Progenitor cell of endocrine pancreas (in vitro differentiated cells): ENCODE measurements around the gene INS. TPM values are rescaled to one million over a fixed set of nuclear protein-coding genes. Genes with fewer than 3 reads are reported as not detected.

ENCODE experiments used
- DNase-seq: peaks from one replicate; pipeline ENCODE4 v3.0.0; 2021; ENCODE audit warnings: low spot score; ENCODE audit not compliant: unreplicated experiment
- H3K27ac Mint-ChIP-seq: 2 replicates; pipeline ENCODE4 v1.8.0; 2021; ENCODE audit warnings: mild to moderate bottlenecking, moderate library complexity, mixed read lengths
- H3K27me3 Mint-ChIP-seq: 2 replicates; pipeline ENCODE4 v1.8.0; 2021; ENCODE audit warnings: mixed read lengths
- H3K36me3 Mint-ChIP-seq: 2 replicates; pipeline ENCODE4 v1.8.0; 2022; ENCODE audit warnings: mixed read lengths; ENCODE audit not compliant: insufficient read depth
- H3K4me1 Mint-ChIP-seq: 2 replicates; pipeline ENCODE4 v1.8.0; 2021; ENCODE audit warnings: low read depth, mixed read lengths
- H3K4me3 Mint-ChIP-seq: 2 replicates; pipeline ENCODE4 v1.8.0; 2021; ENCODE audit warnings: low read depth, mild to moderate bottlenecking, moderate library complexity, mixed read lengths
- H3K9me3 Mint-ChIP-seq: 2 replicates; pipeline ENCODE4 v1.8.0; 2021; ENCODE audit warnings: low read depth, mixed read lengths
- total RNA-seq: library from RNA; stranded (reverse); gene quantifications from 2 replicates; pipeline ENCODE4 v1.2.1, GENCODE V29; 2021
- TF ChIP-seq, protein P1 (sequence below): fragments of 200-600 bp; sonication (generic); IDR thresholded peaks from one replicate; pipeline ENCODE4 v1.5.0; 2021; ENCODE audit warnings: antibody characterized with exemption, mild to moderate bottlenecking; ENCODE audit not compliant: unreplicated experiment

The INS gene
- total RNA-seq, 1 donor from 2014 or later, result 75.2 TPM

DNA sequence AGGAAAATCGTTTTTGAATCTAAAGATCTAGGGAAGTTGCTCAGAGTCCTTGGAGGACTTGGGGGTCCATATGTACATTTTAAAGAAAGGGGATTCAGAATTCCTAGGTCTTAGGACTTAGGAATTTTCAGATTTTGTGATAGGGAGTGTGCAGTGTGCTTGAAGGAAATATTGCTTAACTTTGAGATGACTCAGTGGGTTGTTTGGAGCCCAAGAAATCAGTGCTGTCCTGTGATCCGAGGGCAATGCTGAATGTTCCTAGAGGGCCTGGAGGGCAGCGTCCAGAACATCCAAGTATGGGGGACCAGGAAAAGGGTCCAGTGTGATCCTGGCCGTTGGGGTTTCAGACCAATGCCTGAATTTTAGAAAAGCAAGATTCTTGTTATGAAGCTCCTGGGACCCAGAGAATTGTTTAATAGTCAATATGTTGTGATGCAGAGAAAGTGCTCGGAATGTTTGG is 18.7 kb downstream of the INS start:
- TF ChIP-seq, protein P1, sequence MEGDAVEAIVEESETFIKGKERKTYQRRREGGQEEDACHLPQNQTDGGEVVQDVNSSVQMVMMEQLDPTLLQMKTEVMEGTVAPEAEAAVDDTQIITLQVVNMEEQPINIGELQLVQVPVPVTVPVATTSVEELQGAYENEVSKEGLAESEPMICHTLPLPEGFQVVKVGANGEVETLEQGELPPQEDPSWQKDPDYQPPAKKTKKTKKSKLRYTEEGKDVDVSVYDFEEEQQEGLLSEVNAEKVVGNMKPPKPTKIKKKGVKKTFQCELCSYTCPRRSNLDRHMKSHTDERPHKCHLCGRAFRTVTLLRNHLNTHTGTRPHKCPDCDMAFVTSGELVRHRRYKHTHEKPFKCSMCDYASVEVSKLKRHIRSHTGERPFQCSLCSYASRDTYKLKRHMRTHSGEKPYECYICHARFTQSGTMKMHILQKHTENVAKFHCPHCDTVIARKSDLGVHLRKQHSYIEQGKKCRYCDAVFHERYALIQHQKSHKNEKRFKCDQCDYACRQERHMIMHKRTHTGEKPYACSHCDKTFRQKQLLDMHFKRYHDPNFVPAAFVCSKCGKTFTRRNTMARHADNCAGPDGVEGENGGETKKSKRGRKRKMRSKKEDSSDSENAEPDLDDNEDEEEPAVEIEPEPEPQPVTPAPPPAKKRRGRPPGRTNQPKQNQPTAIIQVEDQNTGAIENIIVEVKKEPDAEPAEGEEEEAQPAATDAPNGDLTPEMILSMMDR, result no peak
- Mint-ChIP-seq H3K27me3 (peaks cover 59% of the 10 kb centered on the region), H3K27ac (peak overlapping the region; percentile 87), H3K4me3 (peak overlapping the region; percentile 91), H3K9me3 (no peaks in the 10 kb centered on the region), H3K36me3 (peaks cover 3% of the 10 kb centered on the region), H3K4me1 (peaks cover 10% of the 10 kb centered on the region)
- DNase-seq, result no peak

DNA sequence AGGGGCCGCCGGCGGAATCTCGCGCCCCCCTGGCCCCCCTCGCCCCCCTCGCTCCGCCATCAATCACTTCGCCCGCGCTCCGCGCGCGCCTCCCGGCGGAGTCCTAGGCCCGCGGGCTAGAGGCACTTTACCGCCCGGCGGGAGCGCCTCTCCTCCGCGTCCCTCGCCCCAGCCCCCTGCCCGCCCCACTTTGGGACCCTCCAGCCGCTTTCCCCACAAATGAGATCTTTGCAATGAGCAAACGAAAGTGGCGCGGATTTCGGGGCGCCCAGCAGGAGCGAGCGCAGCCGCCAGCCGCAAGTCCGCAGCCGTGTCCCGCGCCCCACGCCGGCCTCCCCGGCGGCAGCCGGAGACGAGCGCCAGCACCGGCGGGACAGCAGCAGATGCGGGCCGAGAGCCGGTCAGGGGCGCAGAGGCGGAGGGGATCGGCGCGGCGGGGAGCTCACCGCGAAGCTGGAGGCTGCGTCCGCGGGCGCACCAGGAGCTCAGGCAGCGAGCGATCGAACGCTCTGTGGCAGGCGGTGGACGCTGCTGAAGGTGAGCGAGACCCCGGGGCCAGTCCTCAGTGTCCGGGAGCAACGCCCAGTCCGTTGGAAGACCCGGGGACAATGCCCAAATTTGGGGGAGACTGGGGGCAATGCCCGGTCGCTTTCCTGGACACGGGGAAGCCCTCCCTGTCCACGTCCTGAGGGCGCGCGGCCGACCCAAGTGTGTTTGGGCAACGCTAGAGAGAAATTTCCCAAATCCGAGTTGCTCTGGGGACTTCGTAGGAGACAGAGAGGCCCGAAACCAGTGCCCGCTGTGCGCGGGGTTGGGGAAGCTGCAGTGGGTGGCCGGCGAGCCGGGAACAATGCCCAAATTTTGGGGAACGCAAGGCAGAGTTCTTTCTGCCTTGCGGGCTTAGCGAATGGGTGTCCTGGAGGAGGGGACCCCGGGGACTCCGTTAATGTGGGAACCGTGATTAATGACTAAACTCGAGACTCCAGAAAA is 20.3 kb downstream of the INS start:
- no peak for DNase-seq
- TF ChIP-seq, protein P1, result no peak
- H3K27ac Mint-ChIP-seq, result peak overlapping the region; percentile 90

DNA sequence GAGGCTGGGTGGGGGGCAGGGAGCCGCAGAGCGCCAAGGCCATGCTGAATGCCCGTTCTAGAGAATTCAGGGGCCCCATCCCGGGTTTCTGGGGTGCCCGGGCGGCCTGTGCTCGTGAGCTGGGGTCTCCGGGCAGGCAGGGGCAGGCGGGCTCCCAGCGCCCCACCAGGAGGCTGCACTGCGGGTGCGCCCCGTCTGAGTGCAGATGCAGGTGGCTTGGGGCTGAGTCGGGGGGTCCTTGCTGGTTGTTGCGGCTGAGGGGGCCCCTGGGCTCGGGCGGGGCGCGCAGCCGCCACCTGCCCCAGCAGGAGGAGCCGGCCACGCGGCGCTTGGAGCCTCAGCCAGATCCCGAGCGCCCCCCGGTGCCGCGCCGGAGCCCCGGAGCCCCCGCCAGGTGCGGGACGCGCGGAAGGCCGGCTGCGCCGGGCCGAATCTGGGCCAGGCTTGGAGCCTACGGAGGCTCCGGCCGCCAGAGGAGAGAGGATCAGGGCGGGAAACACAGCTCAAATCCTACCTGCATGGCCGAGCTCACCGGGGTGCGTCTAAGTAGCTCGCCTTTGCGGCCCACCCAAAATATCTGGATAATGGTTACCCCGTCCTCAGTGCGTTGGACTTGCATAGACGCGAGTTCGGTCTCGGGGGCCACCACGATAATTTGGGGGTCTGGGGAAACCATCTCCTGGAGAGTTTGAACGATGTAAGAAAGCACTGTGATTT is 21.2 kb downstream of the INS start:
- TF ChIP-seq, protein P1, result peak; percentile 21
- Mint-ChIP-seq H3K27me3 (peaks cover 48% of the 10 kb centered on the region), H3K4me1 (peaks cover 11% of the 10 kb centered on the region), H3K9me3 (no peaks in the 10 kb centered on the region), H3K36me3 (peaks cover 9% of the 10 kb centered on the region), H3K27ac (peak overlapping the region; percentile 24), H3K4me3 (peak overlapping the region; percentile 91)
- DNase-seq, result no peak

More for the DNA sequence above, 20.3 kb downstream of the INS start:
- peaks cover 7% of the 10 kb centered on the region for H3K36me3 Mint-ChIP-seq
- peaks cover 53% of the 10 kb centered on the region for H3K27me3 Mint-ChIP-seq
- peaks cover 11% of the 10 kb centered on the region for H3K4me1 Mint-ChIP-seq
- H3K4me3 Mint-ChIP-seq, result peak overlapping the region; percentile 91
- no peaks in the 10 kb centered on the region for H3K9me3 Mint-ChIP-seq

DNA sequence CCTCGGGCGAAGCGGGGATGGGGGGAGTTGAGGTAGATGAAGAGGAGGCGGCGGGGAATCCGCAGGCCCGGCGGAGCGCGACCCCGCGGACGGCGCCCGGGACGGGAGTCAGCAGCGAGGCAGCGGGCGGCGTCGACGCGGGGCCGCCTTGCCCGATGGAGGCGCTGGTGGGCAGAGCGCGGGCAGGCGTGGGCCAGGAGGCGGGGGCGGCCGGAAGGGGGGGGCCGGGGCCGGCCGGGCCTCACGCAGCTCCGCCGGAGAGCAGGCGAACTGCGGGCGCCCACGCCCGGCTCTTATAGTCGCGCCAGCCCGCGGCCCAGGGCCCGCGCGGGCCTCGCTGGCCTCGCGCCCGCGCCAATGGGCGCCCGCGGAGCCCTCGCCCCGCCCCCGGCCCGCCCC is 21.9 kb downstream of the INS start, which contains the start of gene IGF2:
Gene IGF2 (minus strand): TSS at position 267 of the 399 bp plus-strand sequence. CDS start 3,866 bp downstream, outside the sequence.
- H3K36me3 Mint-ChIP-seq, result peaks cover 9% of the 10 kb centered on the region
- H3K27ac Mint-ChIP-seq, result peak within 1 kb of the TSS; percentile 69
- H3K4me3 Mint-ChIP-seq, result peak within 1 kb of the TSS; percentile 91
- TF ChIP-seq, protein P1, result peak; percentile 27
- DNase-seq, result no peak
- peaks cover 11% of the 10 kb centered on the region for H3K4me1 Mint-ChIP-seq
- H3K9me3 Mint-ChIP-seq, result no peaks in the 10 kb centered on the region
- peaks cover 43% of the 10 kb centered on the region for H3K27me3 Mint-ChIP-seq

DNA sequence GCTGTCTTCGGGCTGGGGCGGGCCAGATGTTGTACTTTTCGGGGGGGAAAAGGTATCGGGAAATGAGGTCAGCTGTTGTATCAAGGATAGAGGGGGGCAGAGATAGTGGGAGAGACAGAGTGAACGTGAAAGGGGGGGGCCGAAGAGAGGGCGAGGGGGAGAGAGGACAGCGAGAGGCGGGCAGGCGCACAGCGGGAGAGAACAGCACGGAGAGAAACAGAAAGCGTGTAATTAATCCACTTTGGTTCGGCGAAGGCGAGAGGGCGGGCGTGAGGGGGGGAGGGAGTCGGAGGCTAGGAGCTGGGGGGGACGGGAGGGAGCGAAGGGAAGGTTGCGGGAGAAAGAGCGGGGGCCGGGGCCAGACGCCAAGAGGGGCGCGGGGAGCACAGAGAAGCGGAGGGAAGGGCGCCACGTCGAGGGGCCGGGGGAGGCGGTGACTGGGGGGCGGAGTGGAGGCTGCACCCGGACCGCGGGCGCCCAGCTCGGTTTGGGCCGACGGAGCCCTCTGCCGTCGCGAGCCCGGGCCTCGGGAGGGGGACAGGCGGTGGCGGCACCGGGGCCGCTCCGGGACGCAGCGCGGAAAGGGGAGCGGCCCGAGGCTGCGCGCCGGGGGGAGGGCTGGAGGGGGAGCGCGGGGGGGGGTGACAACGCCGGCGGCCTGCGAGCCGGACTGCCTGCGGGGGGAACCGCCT is 22.4 kb downstream of the INS start:
- peak overlapping the region; percentile 69 for H3K27ac Mint-ChIP-seq

More for the DNA sequence above, 22.4 kb downstream of the INS start:
- Mint-ChIP-seq H3K4me3 (peak overlapping the region; percentile 77), H3K36me3 (peaks cover 10% of the 10 kb centered on the region), H3K27me3 (peaks cover 41% of the 10 kb centered on the region), H3K4me1 (peaks cover 10% of the 10 kb centered on the region), H3K9me3 (no peaks in the 10 kb centered on the region)
- TF ChIP-seq, protein P1, result no peak
- no peak for DNase-seq
